Measurements from ENCODE around the gene TMEM185B. TPM values are rescaled to one million over a fixed set of nuclear protein-coding genes. Genes with fewer than 3 reads are reported as not detected.

TMEM185B gene
- polyA plus RNA-seq, 1 of the 3 experiments (the other 2 are of a cell fraction) = 36.0 TPM

DNA sequence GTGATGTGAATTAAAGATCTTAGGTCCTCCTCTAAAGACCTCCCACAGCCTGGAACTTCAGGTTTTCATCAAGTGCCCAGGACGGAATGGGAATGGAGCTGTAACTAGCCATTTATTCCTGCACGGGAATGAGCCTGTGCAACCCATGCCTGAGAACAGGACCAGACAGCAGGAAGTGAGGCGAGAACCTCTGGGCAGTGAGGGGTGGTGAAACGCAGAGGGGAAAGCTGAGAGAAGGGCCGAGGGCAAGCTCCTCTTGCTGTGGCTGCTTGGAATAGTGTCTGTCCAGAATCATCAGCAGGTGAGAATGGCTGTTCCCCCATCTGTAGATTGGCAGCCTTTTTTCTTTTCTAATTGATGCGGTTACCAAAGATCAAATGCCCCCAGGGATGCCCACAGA lies 24.7 kb upstream of the TMEM185B start:
- H4K20me1 ChIP-seq (ENCODE audit: insufficient read depth) = no peaks in the 10 kb centered on the region
- no peak for DNase-seq
- no peak overlapping the region for H3K9ac ChIP-seq
- ChIA-PET CTCF (interaction anchor here (1.1 to 1.6 kb wide), 3 partner anchors 18 to 96 kb away, joined by 3 to 6 read pairs (median 4); no protein-coding TSS in a partner anchor), POLR2A (no interaction called here)
- no peaks in the 10 kb centered on the region for H3K79me2 ChIP-seq (ENCODE audit: insufficient read depth)
- no peak overlapping the region for H3K4me2 ChIP-seq
- no peak overlapping the region for H3K4me3 ChIP-seq (ENCODE audit: low read depth in 2 of 2, low read length in 1 of 2)
- no peak overlapping the region for H2AFZ ChIP-seq (ENCODE audit: low read depth)
- no peaks in the 10 kb centered on the region for H3K9me3 ChIP-seq
- H3K27ac ChIP-seq (ENCODE audit: low read depth in 2 of 2, low read length in 1 of 2) = no peak overlapping the region
- 80% methylated on average over 6 of the region's 6 CpGs for WGBS (ENCODE audit: low lambda C conversion rate)
- no peaks in the 10 kb centered on the region for H3F3A ChIP-seq (replicated peaks; ENCODE audit: insufficient read depth)
- TF ChIP-seq PBX3 (IDR thresholded peaks at IDR 0.05) (no peak), RFX5 (IDR thresholded peaks at IDR 0.05; ENCODE audit: low read length) (no peak), FOXJ3 (CRISPR knock-in tag; IDR thresholded peaks at IDR 0.05) (no peak), MXI1 (IDR thresholded peaks at IDR 0.05; ENCODE audit: low read depth, low read length) (no peak), TCF12 (IDR thresholded peaks at IDR 0.05) (no peak), GATA2 (CRISPR knock-in tag; IDR thresholded peaks at IDR 0.05) (no peak), USF1 (IDR thresholded peaks at IDR 0.05; ENCODE audit: borderline replicate concordance, low read depth) (no peak)
- TF ChIP-seq, protein P1, sequence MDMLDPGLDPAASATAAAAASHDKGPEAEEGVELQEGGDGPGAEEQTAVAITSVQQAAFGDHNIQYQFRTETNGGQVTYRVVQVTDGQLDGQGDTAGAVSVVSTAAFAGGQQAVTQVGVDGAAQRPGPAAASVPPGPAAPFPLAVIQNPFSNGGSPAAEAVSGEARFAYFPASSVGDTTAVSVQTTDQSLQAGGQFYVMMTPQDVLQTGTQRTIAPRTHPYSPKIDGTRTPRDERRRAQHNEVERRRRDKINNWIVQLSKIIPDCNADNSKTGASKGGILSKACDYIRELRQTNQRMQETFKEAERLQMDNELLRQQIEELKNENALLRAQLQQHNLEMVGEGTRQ (IDR thresholded peaks at IDR 0.05; ENCODE audit: borderline replicate concordance, low read depth, low read length) = no peak
- H3K27me3 ChIP-seq (ENCODE audit: insufficient read depth) = no peaks in the 10 kb centered on the region
- peaks cover 7 to 39% of the 10 kb centered on the region in 2 experiments; a peak in 3 of 4 replicates for H3K4me1 ChIP-seq (ENCODE audit: control insufficient read depth in 1 of 2, insufficient read depth in 2 of 2, low read depth in 1 of 2, low read length in 1 of 2)
- H3K36me3 ChIP-seq (replicated peaks in 1 of 2; ENCODE audit: control insufficient read depth in 1 of 2, insufficient read depth in 2 of 2, low read length in 1 of 2) = no peaks in the 10 kb centered on the region
- H3K9me2 ChIP-seq = no peaks in the 10 kb centered on the region

- no peak overlapping the region for H3K9ac ChIP-seq
- H3K4me2 ChIP-seq = no peak overlapping the region
- H3K27me3 ChIP-seq (ENCODE audit: insufficient read depth) = no peaks in the 10 kb centered on the region
- no peaks in the 10 kb centered on the region for H3F3A ChIP-seq (replicated peaks; ENCODE audit: insufficient read depth)
- 75% methylated on average over 18 of the region's 20 CpGs for WGBS (ENCODE audit: low lambda C conversion rate)
- no peak overlapping the region for H2AFZ ChIP-seq (ENCODE audit: low read depth)
- H3K27ac ChIP-seq (ENCODE audit: low read depth in 2 of 2, low read length in 1 of 2) = no peak overlapping the region
- no peaks in the 10 kb centered on the region for H4K20me1 ChIP-seq (ENCODE audit: insufficient read depth)
- DNase-seq = no peak
- H3K9me2 ChIP-seq = no peaks in the 10 kb centered on the region
- H3K79me2 ChIP-seq (ENCODE audit: insufficient read depth) = no peaks in the 10 kb centered on the region
- ChIA-PET POLR2A (no interaction called here), CTCF (interaction anchor here (0.6 to 1.6 kb wide), 3 partner anchors 13 to 59 kb away, joined by 3 to 5 read pairs (median 4); no protein-coding TSS in a partner anchor)
- no peak overlapping the region for H3K4me3 ChIP-seq (ENCODE audit: low read depth in 2 of 2, low read length in 1 of 2)
- no peaks in the 10 kb centered on the region for H3K36me3 ChIP-seq (replicated peaks in 1 of 2; ENCODE audit: control insufficient read depth in 1 of 2, insufficient read depth in 2 of 2, low read length in 1 of 2)
- no peaks in the 10 kb centered on the region for H3K9me3 ChIP-seq
- peaks cover 7 to 34% of the 10 kb centered on the region in 2 experiments; a peak in 3 of 4 replicates for H3K4me1 ChIP-seq (ENCODE audit: control insufficient read depth in 1 of 2, insufficient read depth in 2 of 2, low read depth in 1 of 2, low read length in 1 of 2)
- TF ChIP-seq, protein P2, sequence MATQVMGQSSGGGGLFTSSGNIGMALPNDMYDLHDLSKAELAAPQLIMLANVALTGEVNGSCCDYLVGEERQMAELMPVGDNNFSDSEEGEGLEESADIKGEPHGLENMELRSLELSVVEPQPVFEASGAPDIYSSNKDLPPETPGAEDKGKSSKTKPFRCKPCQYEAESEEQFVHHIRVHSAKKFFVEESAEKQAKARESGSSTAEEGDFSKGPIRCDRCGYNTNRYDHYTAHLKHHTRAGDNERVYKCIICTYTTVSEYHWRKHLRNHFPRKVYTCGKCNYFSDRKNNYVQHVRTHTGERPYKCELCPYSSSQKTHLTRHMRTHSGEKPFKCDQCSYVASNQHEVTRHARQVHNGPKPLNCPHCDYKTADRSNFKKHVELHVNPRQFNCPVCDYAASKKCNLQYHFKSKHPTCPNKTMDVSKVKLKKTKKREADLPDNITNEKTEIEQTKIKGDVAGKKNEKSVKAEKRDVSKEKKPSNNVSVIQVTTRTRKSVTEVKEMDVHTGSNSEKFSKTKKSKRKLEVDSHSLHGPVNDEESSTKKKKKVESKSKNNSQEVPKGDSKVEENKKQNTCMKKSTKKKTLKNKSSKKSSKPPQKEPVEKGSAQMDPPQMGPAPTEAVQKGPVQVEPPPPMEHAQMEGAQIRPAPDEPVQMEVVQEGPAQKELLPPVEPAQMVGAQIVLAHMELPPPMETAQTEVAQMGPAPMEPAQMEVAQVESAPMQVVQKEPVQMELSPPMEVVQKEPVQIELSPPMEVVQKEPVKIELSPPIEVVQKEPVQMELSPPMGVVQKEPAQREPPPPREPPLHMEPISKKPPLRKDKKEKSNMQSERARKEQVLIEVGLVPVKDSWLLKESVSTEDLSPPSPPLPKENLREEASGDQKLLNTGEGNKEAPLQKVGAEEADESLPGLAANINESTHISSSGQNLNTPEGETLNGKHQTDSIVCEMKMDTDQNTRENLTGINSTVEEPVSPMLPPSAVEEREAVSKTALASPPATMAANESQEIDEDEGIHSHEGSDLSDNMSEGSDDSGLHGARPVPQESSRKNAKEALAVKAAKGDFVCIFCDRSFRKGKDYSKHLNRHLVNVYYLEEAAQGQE (IDR thresholded peaks at IDR 0.05; ENCODE audit: low read depth, low read length) = no peak
- no peak for TF ChIP-seq GABPA (IDR thresholded peaks at IDR 0.05; ENCODE audit: low read depth)
- no peak for TF ChIP-seq USF1 (IDR thresholded peaks at IDR 0.05; ENCODE audit: borderline replicate concordance, low read depth)
- no peak for TF ChIP-seq FOXJ3 (CRISPR knock-in tag; IDR thresholded peaks at IDR 0.05)
- TF ChIP-seq TAF1 (IDR thresholded peaks at IDR 0.05; ENCODE audit: borderline replicate concordance, low read depth, low read length) = no peak
- no peak for TF ChIP-seq RCOR1 (IDR thresholded peaks at IDR 0.05; ENCODE audit: low read length)
- no peak for TF ChIP-seq FOXM1 (IDR thresholded peaks at IDR 0.05; ENCODE audit: low read depth)
- TF ChIP-seq PBX3 (IDR thresholded peaks at IDR 0.05) = no peak
- no peak for TF ChIP-seq MAX (IDR thresholded peaks at IDR 0.05; ENCODE audit: low read depth)
- TF ChIP-seq JUND (IDR thresholded peaks at IDR 0.05) = no peak
Measured at GRCh38 chr2:120246546-120247300, 23.5 kb upstream of the TMEM185B start.
